H9 (cell line): Measurements from ENCODE around the gene NBL1. TPM values are rescaled to one million over a fixed set of nuclear protein-coding genes. Genes with fewer than 3 reads are reported as not detected.

Source experiments
- DNase-seq: peaks from one replicate; pipeline ENCODE4 v3.0.0-alpha.2; 2017
- H2AFZ ChIP-seq: one replicate; pipeline ENCODE4 v1.6.1; 2013; ENCODE audit warnings: mild to moderate bottlenecking, low read length, control low read depth, moderate library complexity
- H2AK5ac ChIP-seq: 2 replicates; pipeline ENCODE4 v1.6.1; 2013; ENCODE audit warnings: low read length, control low read depth, mixed read lengths; ENCODE audit not compliant: insufficient read length
- H2BK120ac ChIP-seq: one replicate; pipeline ENCODE4 v1.6.1; 2013; ENCODE audit warnings: low read depth, mild to moderate bottlenecking, low read length, control low read depth, inconsistent platforms; ENCODE audit not compliant: poor library complexity, severe bottlenecking
- H2BK12ac ChIP-seq: 2 replicates; pipeline ENCODE4 v1.6.1; 2013; ENCODE audit warnings: low read length, control low read depth, mixed read lengths, low read depth; ENCODE audit not compliant: insufficient read length
- H2BK15ac ChIP-seq: 2 replicates; pipeline ENCODE4 v1.6.1; 2013; ENCODE audit warnings: low read depth, low read length, control low read depth
- H2BK20ac ChIP-seq: one replicate; pipeline ENCODE4 v1.6.1; 2013; ENCODE audit warnings: low read depth, mild to moderate bottlenecking, low read length, control low read depth, inconsistent platforms; ENCODE audit not compliant: poor library complexity, severe bottlenecking
- H2BK5ac ChIP-seq: 2 replicates; pipeline ENCODE4 v1.6.1; 2013; ENCODE audit warnings: low read length, control low read depth, mixed read lengths; ENCODE audit not compliant: insufficient read length
- H3K14ac ChIP-seq: 2 replicates; pipeline ENCODE4 v1.6.1; 2013; ENCODE audit warnings: low read length, control low read depth; ENCODE audit not compliant: insufficient read depth
- H3K18ac ChIP-seq: 2 replicates; pipeline ENCODE4 v1.6.1; 2013; ENCODE audit warnings: low read depth, mild to moderate bottlenecking, mixed read lengths, low read length, control low read depth; ENCODE audit not compliant: insufficient read length
- H3K23ac ChIP-seq: 2 replicates; pipeline ENCODE4 v1.6.1; 2013; ENCODE audit warnings: low read length, control low read depth, mixed read lengths, low read depth; ENCODE audit not compliant: insufficient read length
- H3K23me2 ChIP-seq: 2 replicates; pipeline ENCODE4 v1.6.1; 2013; ENCODE audit warnings: low read depth, mild to moderate bottlenecking, mixed read lengths, low read length, control low read depth; ENCODE audit not compliant: insufficient read length, poor library complexity, severe bottlenecking
- H3K27ac ChIP-seq: 2 replicates; pipeline ENCODE4 v1.5.1; 2013; ENCODE audit warnings: low read length, control low read depth, mixed read lengths, low read depth; ENCODE audit not compliant: insufficient read length
- H3K27me3 ChIP-seq: 2 replicates; pipeline ENCODE4 v1.6.1; 2013; ENCODE audit warnings: low read length, control low read depth, inconsistent platforms; ENCODE audit not compliant: insufficient read depth
- H3K4ac ChIP-seq: 2 replicates; pipeline ENCODE4 v1.6.1; 2013; ENCODE audit warnings: low read depth, mild to moderate bottlenecking, control low read depth, inconsistent platforms, low read length, moderate library complexity
- H3K4me1 ChIP-seq: 2 replicates; pipeline ENCODE4 v1.6.1; 2013; ENCODE audit warnings: low read length, control low read depth, inconsistent platforms; ENCODE audit not compliant: insufficient read depth
- H3K4me2 ChIP-seq: 2 replicates; pipeline ENCODE4 v1.6.1; 2013; ENCODE audit warnings: low read length, control low read depth, mixed read lengths; ENCODE audit not compliant: insufficient read length, insufficient read depth
- H3K56ac ChIP-seq: 2 replicates; pipeline ENCODE4 v1.6.1; 2013; ENCODE audit warnings: low read depth, mild to moderate bottlenecking, mixed read lengths, low read length, control low read depth; ENCODE audit not compliant: insufficient read length
- H3K79me1 ChIP-seq: 2 replicates; pipeline ENCODE4 v1.6.1; 2013; ENCODE audit warnings: low read depth, mild to moderate bottlenecking, moderate library complexity, low read length, control low read depth, inconsistent platforms; ENCODE audit not compliant: insufficient read depth, poor library complexity, severe bottlenecking
- H3K79me2 ChIP-seq: 2 replicates; pipeline ENCODE4 v1.6.1; 2013; ENCODE audit warnings: low read length, control low read depth, inconsistent platforms; ENCODE audit not compliant: insufficient read depth
- H3K9ac ChIP-seq: 2 replicates; pipeline ENCODE4 v1.6.1; 2013; ENCODE audit warnings: low read length, control low read depth, mixed read lengths; ENCODE audit not compliant: insufficient read length; ENCODE audit errors: extremely low read depth
- H3K9me3 ChIP-seq: one replicate; pipeline ENCODE4 v1.6.1; 2013; ENCODE audit warnings: low read depth, low read length, inconsistent platforms; ENCODE audit not compliant: control insufficient read depth
- H3T11ph ChIP-seq: one replicate; pipeline ENCODE4 v1.6.1; 2013; ENCODE audit warnings: mild to moderate bottlenecking, low read length, control low read depth, inconsistent platforms
- H4K20me1 ChIP-seq: one replicate; pipeline ENCODE4 v1.6.1; 2013; ENCODE audit not compliant: control insufficient read depth, insufficient read length, insufficient read depth
- H4K5ac ChIP-seq: 2 replicates; pipeline ENCODE4 v1.6.1; 2013; ENCODE audit warnings: low read depth, mild to moderate bottlenecking, mixed read lengths, low read length, control low read depth; ENCODE audit not compliant: insufficient read length
- H4K8ac ChIP-seq: replicated peaks from 2 replicates; pipeline ENCODE4 v1.6.1; 2013; ENCODE audit warnings: low read length, control low read depth, mixed read lengths, low read depth; ENCODE audit not compliant: insufficient read length
- H4K91ac ChIP-seq: 2 replicates; pipeline ENCODE4 v1.6.1; 2013; ENCODE audit warnings: low read depth, mild to moderate bottlenecking, moderate library complexity, mixed read lengths, low read length, control low read depth; ENCODE audit not compliant: insufficient read length
- H3K27ac Mint-ChIP-seq, 3 experiments: 2 replicates in 2 of 3; 3 replicates in 1 of 3; pipeline ENCODE4 v1.8.0; 2020 to 2021; ENCODE audit warnings: mixed read lengths in 3 of 3, mild to moderate bottlenecking in 1 of 3, moderate library complexity in 1 of 3
- H3K27me3 Mint-ChIP-seq: 2 replicates; pipeline ENCODE4 v1.8.0; 2021; ENCODE audit warnings: low read depth, mild to moderate bottlenecking, moderate library complexity, mixed read lengths
- H3K36me3 Mint-ChIP-seq, 3 experiments: 2 replicates in 2 of 3; 3 replicates in 1 of 3; pipeline ENCODE4 v1.8.0; 2020 to 2021; ENCODE audit warnings: low read depth in 3 of 3, mixed read lengths in 3 of 3; ENCODE audit not compliant: insufficient read depth in 1 of 3
- H3K4me1 Mint-ChIP-seq, 2 experiments: 2 replicates each; pipeline ENCODE4 v1.8.0; 2020; ENCODE audit warnings: mixed read lengths in 2 of 2
- H3K4me3 Mint-ChIP-seq, 2 experiments: 2 replicates in 1 of 2; 3 replicates in 1 of 2; pipeline ENCODE4 v1.8.0; 2020 to 2021; ENCODE audit warnings: mild to moderate bottlenecking in 2 of 2, mixed read lengths in 2 of 2, moderate library complexity in 1 of 2
- H3K9me3 Mint-ChIP-seq, 2 experiments: 2 replicates in 1 of 2; 3 replicates in 1 of 2; pipeline ENCODE4 v1.8.0; 2020; ENCODE audit warnings: mild to moderate bottlenecking in 2 of 2, mixed read lengths in 2 of 2, moderate library complexity in 1 of 2
- CTCF ChIP-seq: fragments of 200-600 bp; sonication (generic); conservative IDR thresholded peaks from 3 replicates; pipeline ENCODE4 v1.8.0; 2021; ENCODE audit warnings: antibody characterized with exemption, mild to moderate bottlenecking
- WGBS: extraction: QIAGEN DNeasy Blood & Tissue Kit; methylation state at CpG from one replicate; pipeline ENCODE4 v1.1.7; 2013; ENCODE audit warnings: missing lambda C conversion rate, low lambda C conversion rate, mixed read lengths; ENCODE audit not compliant: insufficient read length; ENCODE audit errors: extremely low coverage; 5-methylcytosine and 5-hydroxymethylcytosine counted together
- total RNA-seq: library from RNA; stranded (reverse); gene quantifications from 2 replicates; pipeline ENCODE4 v1.2.1, GENCODE V29; 2021

Gene NBL1
- total RNA-seq, 1 experiment from 2014 or later = 6.4 TPM

- Mint-ChIP-seq H3K4me3 (no peak overlapping the region), H3K27me3 (no peaks in the 10 kb centered on the region), H3K27ac (no peak overlapping the region), H3K4me1 (peaks cover 16 to 19% of the 10 kb centered on the region in 2 experiments), H3K9me3 (no peaks in the 10 kb centered on the region), H3K36me3 (peaks cover 0 to 11% (median 3%) of the 10 kb centered on the region in 3 experiments; a peak in 3 of 7 replicates)
- H2AFZ ChIP-seq = no peak overlapping the region
- no peak overlapping the region for H2BK20ac ChIP-seq
- no peak overlapping the region for H2BK15ac ChIP-seq
- peaks cover 5% of the 10 kb centered on the region; the same call in 1 of the 2 replicates for H3K4me1 ChIP-seq
- no peak overlapping the region for H3K23ac ChIP-seq
- H4K8ac ChIP-seq = no peak overlapping the region
- H2AK5ac ChIP-seq = no peak overlapping the region
- H3K9ac ChIP-seq = no peak overlapping the region
- H3K79me1 ChIP-seq = peaks cover 3% of the 10 kb centered on the region
- H3K27me3 ChIP-seq = no peaks in the 10 kb centered on the region
- H3K23me2 ChIP-seq = no peaks in the 10 kb centered on the region
- no peak overlapping the region for H3K18ac ChIP-seq
- H2BK12ac ChIP-seq = no peak overlapping the region
- H4K20me1 ChIP-seq = no peaks in the 10 kb centered on the region
- no peak for DNase-seq
- no peak overlapping the region for H3T11ph ChIP-seq
- no peaks in the 10 kb centered on the region for H3K9me3 ChIP-seq
- H3K56ac ChIP-seq = no peak overlapping the region
- no peak overlapping the region for H2BK5ac ChIP-seq
- TF ChIP-seq CTCF = no peak
- H4K91ac ChIP-seq = no peak overlapping the region
- H3K79me2 ChIP-seq = peaks cover 5% of the 10 kb centered on the region; the same call in 1 of the 2 replicates
- no peak overlapping the region for H2BK120ac ChIP-seq
- no peak overlapping the region for H3K4me2 ChIP-seq
- H4K5ac ChIP-seq = no peak overlapping the region
- no peak overlapping the region for H3K4ac ChIP-seq
- no CpG with 5 or more reads among the region's 3 CpGs for WGBS
- H3K27ac ChIP-seq = no peak overlapping the region
- H3K14ac ChIP-seq = no peak overlapping the region
These were observed 26.7 kb upstream of the NBL1 start for GRCh38 chr1:19617376-19617775.
